SK-N-SH (cell line): ENCODE measurements around the gene IQSEC3.

Experiments
- EP300 ChIP-seq, 2 experiments: IDR thresholded peaks; 2 replicates each; pipeline versions ENCODE4 v1.4.0 to v1.6.1; 2012; ENCODE audit warnings: borderline replicate concordance in 1 of 2, low read depth in 1 of 2, low read length in 1 of 2
- EZH2phosphoT487 ChIP-seq: fragments of 200-600 bp; sonication (generic); IDR thresholded peaks from 2 replicates; pipeline ENCODE4 v1.6.1; 2017; ENCODE audit warnings: low read depth, mixed run types, mild to moderate bottlenecking, antibody characterized with exemption, moderate library complexity, borderline replicate concordance
- NFIC ChIP-seq: IDR thresholded peaks from 2 replicates; pipeline ENCODE4 v1.4.0; 2012; ENCODE audit warnings: borderline replicate concordance
- RAD21 ChIP-seq: IDR thresholded peaks from 2 replicates; pipeline ENCODE4 v1.6.1; 2012; ENCODE audit warnings: mild to moderate bottlenecking, low read length
- SIN3A ChIP-seq: IDR thresholded peaks from 2 replicates; pipeline ENCODE4 v1.6.1; 2012; ENCODE audit warnings: low read depth, mild to moderate bottlenecking, low read length, moderate library complexity, borderline replicate concordance
- TAF1 ChIP-seq: IDR thresholded peaks from 2 replicates; pipeline ENCODE4 v1.6.1; 2012; ENCODE audit warnings: low read depth, mild to moderate bottlenecking, low read length, moderate library complexity, borderline replicate concordance
- TF ChIP-seq, protein P1 (sequence below): fragments of 200-600 bp; sonication (generic); IDR thresholded peaks from 2 replicates; pipeline ENCODE4 v1.6.1; 2017; ENCODE audit warnings: antibody characterized with exemption, mild to moderate bottlenecking, moderate library complexity
- TF ChIP-seq, protein P2 (sequence below): IDR thresholded peaks from 2 replicates; pipeline ENCODE4 v1.4.0; 2012; ENCODE audit warnings: low read depth, borderline replicate concordance

DNA sequence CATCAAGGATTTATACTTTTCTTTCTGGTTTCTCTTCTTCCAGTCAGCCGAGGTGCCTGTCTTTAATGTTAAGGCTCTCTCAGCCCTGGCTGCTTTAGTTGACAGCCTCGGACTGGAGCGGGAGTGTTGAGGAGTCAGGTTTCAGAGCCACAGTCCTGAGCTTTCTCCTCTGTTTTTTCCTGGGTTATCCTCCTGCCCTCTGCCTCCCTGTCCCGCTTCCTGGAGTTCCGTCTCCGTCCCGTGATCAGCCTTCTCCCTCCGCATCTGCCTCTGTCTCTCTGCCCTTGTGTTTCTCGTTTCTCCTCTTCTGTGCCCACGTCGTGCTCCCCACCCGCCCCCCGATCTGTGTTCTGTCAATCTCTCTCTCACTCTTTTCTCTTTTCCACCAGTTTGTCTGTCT, 33.0 kb downstream of the IQSEC3 start:
- TF ChIP-seq EZH2phosphoT487, result no peak
- TF ChIP-seq, protein P1, sequence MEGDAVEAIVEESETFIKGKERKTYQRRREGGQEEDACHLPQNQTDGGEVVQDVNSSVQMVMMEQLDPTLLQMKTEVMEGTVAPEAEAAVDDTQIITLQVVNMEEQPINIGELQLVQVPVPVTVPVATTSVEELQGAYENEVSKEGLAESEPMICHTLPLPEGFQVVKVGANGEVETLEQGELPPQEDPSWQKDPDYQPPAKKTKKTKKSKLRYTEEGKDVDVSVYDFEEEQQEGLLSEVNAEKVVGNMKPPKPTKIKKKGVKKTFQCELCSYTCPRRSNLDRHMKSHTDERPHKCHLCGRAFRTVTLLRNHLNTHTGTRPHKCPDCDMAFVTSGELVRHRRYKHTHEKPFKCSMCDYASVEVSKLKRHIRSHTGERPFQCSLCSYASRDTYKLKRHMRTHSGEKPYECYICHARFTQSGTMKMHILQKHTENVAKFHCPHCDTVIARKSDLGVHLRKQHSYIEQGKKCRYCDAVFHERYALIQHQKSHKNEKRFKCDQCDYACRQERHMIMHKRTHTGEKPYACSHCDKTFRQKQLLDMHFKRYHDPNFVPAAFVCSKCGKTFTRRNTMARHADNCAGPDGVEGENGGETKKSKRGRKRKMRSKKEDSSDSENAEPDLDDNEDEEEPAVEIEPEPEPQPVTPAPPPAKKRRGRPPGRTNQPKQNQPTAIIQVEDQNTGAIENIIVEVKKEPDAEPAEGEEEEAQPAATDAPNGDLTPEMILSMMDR, result no peak
- no peak for TF ChIP-seq TAF1
- TF ChIP-seq EP300 (IDR thresholded peaks at IDR 0.05; ENCODE audit: borderline replicate concordance in 1 of 2, low read depth in 1 of 2, low read length in 1 of 2), result no peak
- no peak for TF ChIP-seq NFIC
- no peak for TF ChIP-seq RAD21
- TF ChIP-seq SIN3A, result no peak
- TF ChIP-seq, protein P2, sequence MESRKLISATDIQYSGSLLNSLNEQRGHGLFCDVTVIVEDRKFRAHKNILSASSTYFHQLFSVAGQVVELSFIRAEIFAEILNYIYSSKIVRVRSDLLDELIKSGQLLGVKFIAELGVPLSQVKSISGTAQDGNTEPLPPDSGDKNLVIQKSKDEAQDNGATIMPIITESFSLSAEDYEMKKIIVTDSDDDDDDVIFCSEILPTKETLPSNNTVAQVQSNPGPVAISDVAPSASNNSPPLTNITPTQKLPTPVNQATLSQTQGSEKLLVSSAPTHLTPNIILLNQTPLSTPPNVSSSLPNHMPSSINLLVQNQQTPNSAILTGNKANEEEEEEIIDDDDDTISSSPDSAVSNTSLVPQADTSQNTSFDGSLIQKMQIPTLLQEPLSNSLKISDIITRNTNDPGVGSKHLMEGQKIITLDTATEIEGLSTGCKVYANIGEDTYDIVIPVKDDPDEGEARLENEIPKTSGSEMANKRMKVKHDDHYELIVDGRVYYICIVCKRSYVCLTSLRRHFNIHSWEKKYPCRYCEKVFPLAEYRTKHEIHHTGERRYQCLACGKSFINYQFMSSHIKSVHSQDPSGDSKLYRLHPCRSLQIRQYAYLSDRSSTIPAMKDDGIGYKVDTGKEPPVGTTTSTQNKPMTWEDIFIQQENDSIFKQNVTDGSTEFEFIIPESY, result no peak
